ENCODE results near the gene SDK1.

Gene SDK1

DNA sequence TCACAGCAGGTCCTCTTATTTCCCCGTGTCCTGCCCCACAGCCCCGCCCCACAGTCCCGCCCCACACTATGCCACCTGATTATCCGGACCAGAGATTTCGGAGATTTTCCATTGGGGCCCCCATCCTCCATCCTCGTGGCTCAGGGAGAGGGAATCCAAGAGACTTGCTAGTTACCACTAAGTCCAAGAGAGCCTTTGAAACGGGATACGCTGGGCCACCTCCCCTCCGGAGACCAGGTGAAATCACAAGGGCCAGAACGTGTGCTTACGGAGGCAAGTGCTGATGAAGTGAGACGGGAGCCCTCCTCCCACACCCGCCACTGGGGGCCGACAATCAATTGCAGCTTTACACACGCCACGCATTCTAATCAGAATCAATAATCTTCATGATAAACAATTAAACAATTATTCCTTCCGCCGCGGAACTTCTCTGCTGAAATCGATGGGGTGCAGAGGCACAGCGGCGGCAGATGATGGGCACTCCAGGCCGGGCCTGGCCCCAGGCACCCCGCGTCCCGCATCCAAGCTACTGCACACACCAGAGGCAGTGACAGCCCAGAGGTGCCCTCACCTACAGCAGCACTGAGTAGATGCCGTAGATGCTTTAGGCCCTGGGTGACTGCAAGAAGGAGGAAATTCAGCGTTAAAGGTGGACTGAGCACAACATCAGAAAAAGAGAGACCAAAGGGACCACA lies 847.0 kb downstream of the SDK1 start:
- H3K36me3 ChIP-seq (ENCODE audit: control insufficient read depth in 2 of 2, insufficient read depth in 1 of 2, low read length in 2 of 2) = peaks cover 0 to 4% of the 10 kb centered on the region in 2 experiments; a peak in 1 of 3 replicates
- CTCF ChIA-PET = no interaction called here
- H3K27ac ChIP-seq (ENCODE audit: extremely low read depth, low read depth, low read length) = no peak overlapping the region
- H3K4me3 ChIP-seq (ENCODE audit: low read depth, low read length) = no peak overlapping the region
- POLR2A ChIA-PET = no interaction called here
- H3K9me3 ChIP-seq (ENCODE audit: control insufficient read depth, insufficient read depth, low read depth, low read length) = no peaks in the 10 kb centered on the region
- TF ChIP-seq ZNF169 (tag by site-specific recombination; IDR thresholded peaks at IDR 0.05) (no peak), ZSCAN16 (tag by site-specific recombination; IDR thresholded peaks at IDR 0.05) (no peak), ZNF704 (tag by site-specific recombination; IDR thresholded peaks at IDR 0.05) (no peak), ZBTB1 (tag by site-specific recombination; IDR thresholded peaks at IDR 0.05) (no peak), ZNF426 (tag by site-specific recombination; IDR thresholded peaks at IDR 0.05) (no peak), ZNF248 (tag by site-specific recombination; IDR thresholded peaks at IDR 0.05) (no peak), ZNF148 (tag by site-specific recombination; IDR thresholded peaks at IDR 0.05; ENCODE audit: borderline replicate concordance) (no peak), KLF9 (tag by site-specific recombination; IDR thresholded peaks at IDR 0.05; ENCODE audit: low read depth) (no peak), BCL11A (tag by site-specific recombination; IDR thresholded peaks at IDR 0.05; ENCODE audit: low read depth) (no peak), ZNF600 (tag by site-specific recombination; IDR thresholded peaks at IDR 0.05) (no peak)
- TF ChIP-seq, protein P1, sequence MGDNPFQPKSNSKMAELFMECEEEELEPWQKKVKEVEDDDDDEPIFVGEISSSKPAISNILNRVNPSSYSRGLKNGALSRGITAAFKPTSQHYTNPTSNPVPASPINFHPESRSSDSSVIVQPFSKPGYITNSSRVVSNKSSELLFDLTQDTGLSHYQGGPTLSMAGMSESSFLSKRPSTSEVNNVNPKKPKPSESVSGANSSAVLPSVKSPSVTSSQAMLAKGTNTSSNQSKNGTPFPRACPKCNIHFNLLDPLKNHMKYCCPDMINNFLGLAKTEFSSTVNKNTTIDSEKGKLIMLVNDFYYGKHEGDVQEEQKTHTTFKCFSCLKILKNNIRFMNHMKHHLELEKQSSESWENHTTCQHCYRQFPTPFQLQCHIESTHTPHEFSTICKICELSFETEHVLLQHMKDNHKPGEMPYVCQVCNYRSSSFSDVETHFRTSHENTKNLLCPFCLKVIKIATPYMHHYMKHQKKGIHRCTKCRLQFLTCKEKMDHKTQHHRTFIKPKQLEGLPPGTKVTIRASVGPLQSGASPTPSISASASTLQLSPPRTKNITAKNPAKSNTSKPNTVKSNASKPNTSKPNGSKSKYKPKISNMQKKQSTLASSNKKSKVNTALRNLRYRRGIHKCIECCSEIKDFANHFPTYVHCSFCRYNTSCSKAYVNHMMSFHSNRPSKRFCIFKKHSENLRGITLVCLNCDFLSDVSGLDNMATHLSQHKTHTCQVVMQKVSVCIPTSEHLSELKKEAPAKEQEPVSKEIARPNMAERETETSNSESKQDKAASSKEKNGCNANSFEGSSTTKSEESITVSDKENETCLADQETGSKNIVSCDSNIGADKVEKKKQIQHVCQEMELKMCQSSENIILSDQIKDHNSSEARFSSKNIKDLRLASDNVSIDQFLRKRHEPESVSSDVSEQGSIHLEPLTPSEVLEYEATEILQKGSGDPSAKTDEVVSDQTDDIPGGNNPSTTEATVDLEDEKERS (tag by site-specific recombination; IDR thresholded peaks at IDR 0.05) = no peak
- TF ChIP-seq, protein P2, sequence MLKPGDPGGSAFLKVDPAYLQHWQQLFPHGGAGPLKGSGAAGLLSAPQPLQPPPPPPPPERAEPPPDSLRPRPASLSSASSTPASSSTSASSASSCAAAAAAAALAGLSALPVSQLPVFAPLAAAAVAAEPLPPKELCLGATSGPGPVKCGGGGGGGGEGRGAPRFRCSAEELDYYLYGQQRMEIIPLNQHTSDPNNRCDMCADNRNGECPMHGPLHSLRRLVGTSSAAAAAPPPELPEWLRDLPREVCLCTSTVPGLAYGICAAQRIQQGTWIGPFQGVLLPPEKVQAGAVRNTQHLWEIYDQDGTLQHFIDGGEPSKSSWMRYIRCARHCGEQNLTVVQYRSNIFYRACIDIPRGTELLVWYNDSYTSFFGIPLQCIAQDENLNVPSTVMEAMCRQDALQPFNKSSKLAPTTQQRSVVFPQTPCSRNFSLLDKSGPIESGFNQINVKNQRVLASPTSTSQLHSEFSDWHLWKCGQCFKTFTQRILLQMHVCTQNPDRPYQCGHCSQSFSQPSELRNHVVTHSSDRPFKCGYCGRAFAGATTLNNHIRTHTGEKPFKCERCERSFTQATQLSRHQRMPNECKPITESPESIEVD (tag by site-specific recombination; IDR thresholded peaks at IDR 0.05) = no peak
- no peaks in the 10 kb centered on the region for H3K4me1 ChIP-seq (ENCODE audit: control insufficient read depth, insufficient read depth, low read length)

- Histone ChIP-seq H3K4me1 (ENCODE audit: control insufficient read depth, insufficient read depth, low read length) (no peaks in the 10 kb centered on the region), H3K36me3 (ENCODE audit: control insufficient read depth in 2 of 2, insufficient read depth in 1 of 2, low read length in 2 of 2) (peaks cover 0 to 4% of the 10 kb centered on the region in 2 experiments; a peak in 1 of 3 replicates), H3K4me3 (ENCODE audit: low read depth, low read length) (no peak overlapping the region), H3K27ac (ENCODE audit: extremely low read depth, low read depth, low read length) (no peak overlapping the region), H3K9me3 (ENCODE audit: control insufficient read depth, insufficient read depth, low read depth, low read length) (no peaks in the 10 kb centered on the region)
- ChIA-PET CTCF (no interaction called here), POLR2A (no interaction called here)
- TF ChIP-seq ZNF747 (tag by site-specific recombination; IDR thresholded peaks at IDR 0.05) (no peak), ZNF473 (tag by site-specific recombination; IDR thresholded peaks at IDR 0.05) (no peak), TRIM28 (IDR thresholded peaks at IDR 0.05; ENCODE audit: borderline replicate concordance, low read length) (no peak), ZNF529 (tag by site-specific recombination; IDR thresholded peaks at IDR 0.05; ENCODE audit: insufficient replicate concordance) (no peak), ZNF138 (tag by site-specific recombination; IDR thresholded peaks at IDR 0.05; ENCODE audit: borderline replicate concordance) (no peak), PBX3 (CRISPR knock-in tag; IDR thresholded peaks at IDR 0.05) (no peak), ZNF423 (tag by site-specific recombination; IDR thresholded peaks at IDR 0.05) (no peak), ZNF610 (tag by site-specific recombination; IDR thresholded peaks at IDR 0.05; ENCODE audit: borderline replicate concordance) (no peak), ZNF677 (tag by site-specific recombination; IDR thresholded peaks at IDR 0.05) (no peak), ZNF585B (tag by site-specific recombination; IDR thresholded peaks at IDR 0.05) (no peak), ZBTB48 (tag by site-specific recombination; IDR thresholded peaks at IDR 0.05) (no peak), ZNF391 (tag by site-specific recombination; IDR thresholded peaks at IDR 0.05; ENCODE audit: borderline replicate concordance, low read depth) (no peak)
- TF ChIP-seq, protein P2 (tag by site-specific recombination; IDR thresholded peaks at IDR 0.05) = no peak
These were observed 848.2 kb downstream of the SDK1 start for GRCh38 chr7:4149236-4149635.

All from HEK293 (cell line).